Astrocyte of the spinal cord (primary cell): ENCODE results near the gene SCG3.

Experiments used
- DNase-seq: peaks from one replicate; pipeline ENCODE4 v3.0.0; 2011; ENCODE audit warnings: low read depth, low spot score
- H3K4me3 ChIP-seq: 2 replicates; pipeline ENCODE4 v1.5.1; 2011; ENCODE audit warnings: low read depth, mild to moderate bottlenecking, low read length, moderate library complexity
- CTCF ChIP-seq: IDR thresholded peaks from 2 replicates; pipeline ENCODE4 v1.5.1; 2012; ENCODE audit warnings: low read depth, mild to moderate bottlenecking, low read length, inconsistent platforms
- in situ Hi-C: cut with HindIII; loops from 2 replicates; pipeline ENCODE4 v1.10.0; 2017; ENCODE audit warnings: low sequenced_read_pairs

The SCG3 gene

GRCh38 chr15:51669381-51669780, 11.9 kb upstream of the SCG3 start:
- TF ChIP-seq CTCF, result no peak
- no peak overlapping the region for H3K4me3 ChIP-seq
- in situ Hi-C loops, result no loop called here
- no peak for DNase-seq

DNA sequence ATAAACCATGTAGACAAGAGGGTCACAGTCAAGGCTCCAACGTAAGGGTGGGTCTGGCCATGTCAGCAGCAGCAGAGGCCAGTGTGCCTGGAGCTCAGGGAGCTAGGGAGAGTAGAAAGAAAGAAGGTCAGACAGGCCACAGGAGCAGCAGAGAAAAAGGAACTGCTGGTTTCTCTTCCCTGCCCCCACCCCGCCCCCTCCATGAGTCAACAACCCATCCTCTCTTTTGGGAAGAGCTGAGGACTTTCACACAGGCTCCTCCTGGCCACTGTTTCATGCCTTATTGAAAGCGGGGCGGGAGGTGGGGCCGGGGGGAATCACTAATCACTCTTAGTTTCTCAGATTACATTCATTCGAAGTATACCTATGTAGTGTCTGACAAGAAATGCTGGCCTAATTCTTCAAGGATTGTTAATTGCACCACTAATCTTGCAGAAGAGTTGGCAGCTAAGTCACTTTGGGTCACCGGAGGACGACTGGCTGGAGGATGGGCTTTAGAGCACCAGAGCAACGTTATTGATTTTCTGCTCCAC, 9.1 kb upstream of the SCG3 start:
- H3K4me3 ChIP-seq, result no peak overlapping the region
- no peak for DNase-seq
- in situ Hi-C loops, result no loop called here
- TF ChIP-seq CTCF, result no peak

DNA sequence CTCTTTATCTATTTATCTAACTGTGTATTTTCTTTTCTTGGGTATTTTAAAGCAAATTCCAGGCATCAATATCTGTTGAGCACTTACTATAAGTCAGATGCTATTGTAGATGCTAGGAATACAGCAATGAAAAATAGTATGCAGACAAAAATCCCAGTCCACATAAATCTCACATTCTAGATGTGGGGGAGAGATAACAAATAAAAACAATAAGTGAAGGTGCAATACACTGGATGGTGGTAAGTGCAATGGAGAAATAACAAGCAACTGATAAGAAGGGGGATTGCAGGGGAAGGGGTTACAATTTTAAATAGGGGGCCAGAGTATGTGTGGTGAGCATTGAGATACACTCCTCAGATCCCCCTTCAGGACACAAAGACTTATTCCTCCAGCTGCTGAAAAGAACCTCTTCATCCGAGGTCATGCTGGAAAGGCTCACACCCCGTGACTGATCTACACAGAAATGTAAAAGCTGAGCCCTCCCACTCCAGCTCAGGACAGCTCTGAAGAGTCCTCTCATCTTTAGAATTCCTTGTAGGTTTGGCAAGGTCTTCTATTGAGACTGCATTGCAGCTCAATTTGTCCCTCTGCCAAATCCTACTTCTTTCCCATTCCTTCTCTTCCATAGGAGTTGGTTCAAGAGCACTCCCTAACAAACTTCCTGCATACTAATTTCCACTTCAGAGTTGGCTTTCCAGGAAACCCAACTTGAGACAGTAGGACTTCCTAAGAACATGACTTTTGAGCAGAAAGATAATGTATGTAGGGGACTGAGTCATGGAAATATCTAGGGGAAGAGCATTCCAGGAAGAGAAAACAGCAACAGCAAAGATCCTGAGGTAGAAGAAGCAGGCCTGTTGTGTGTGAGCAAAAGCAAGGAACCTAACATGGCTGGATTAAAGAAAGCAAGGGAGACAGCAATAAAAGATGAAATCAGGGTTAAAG, 8.1 kb upstream of the SCG3 start:
- no peak for TF ChIP-seq CTCF
- no peak overlapping the region for H3K4me3 ChIP-seq
- in situ Hi-C loops, result no loop called here
- no peak for DNase-seq

DNA sequence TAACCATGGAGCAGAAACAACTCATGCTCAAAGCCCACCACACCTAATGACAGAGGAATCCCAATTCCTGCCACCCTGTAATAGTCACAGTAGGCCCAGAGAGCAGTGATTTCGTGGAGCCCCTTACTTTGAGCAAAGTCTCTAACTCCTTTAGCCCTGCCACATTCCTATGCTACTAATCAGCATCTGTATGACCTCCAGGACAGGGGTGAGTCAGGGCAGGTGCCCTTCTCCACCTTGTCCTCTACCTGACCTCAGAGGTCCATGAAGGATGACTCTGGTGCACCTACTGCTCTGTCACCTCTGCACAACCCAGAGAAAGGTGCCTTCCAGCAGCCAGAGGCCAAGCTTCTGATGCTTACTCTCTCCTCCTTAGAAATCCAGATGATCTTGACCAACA, 6.1 kb upstream of the SCG3 start:
- no peak for TF ChIP-seq CTCF
- no peak for DNase-seq
- no peak overlapping the region for H3K4me3 ChIP-seq
- in situ Hi-C loops, result no loop called here

DNA sequence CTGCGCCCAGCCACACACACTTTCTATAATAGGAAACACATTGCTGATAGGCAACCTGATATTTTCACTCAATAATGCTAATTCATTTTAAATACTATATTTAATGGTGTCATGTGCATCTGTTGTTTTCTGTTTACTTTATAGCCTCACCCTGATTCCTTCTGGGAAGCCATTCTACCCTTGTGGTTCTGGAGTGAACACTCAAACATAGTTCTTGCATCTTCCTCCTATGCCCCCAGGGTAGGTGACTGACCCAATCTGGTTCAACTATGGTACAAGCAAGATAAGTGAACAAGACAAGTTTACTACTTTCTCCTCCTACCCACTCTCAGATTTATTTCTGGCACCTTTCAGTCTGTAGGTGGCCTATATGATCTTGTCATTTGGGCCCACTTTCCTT, 4.3 kb upstream of the SCG3 start:
- no peak for TF ChIP-seq CTCF
- no peak overlapping the region for H3K4me3 ChIP-seq
- DNase-seq, result no peak
- in situ Hi-C loops, result no loop called here

DNA sequence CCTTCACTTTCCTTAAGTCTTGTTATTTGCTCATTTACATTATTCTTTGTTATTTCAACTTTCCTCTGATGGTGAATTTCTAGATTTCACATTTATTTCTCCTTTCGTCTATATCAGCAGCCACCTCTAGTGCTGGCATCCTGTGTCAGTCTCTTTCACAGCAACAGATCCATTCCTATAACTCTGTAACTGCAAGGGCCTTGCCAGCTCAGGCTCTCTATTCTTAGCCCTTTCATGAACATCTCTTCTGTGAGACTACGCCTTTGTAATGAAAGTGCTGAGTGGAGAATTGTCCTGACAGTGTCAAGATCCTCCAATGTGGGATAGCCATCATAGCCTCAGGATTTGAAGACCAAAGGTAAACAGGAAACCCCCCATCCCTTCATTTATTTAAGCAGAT, 3.9 kb upstream of the SCG3 start:
- DNase-seq, result no peak
- H3K4me3 ChIP-seq, result no peak overlapping the region
- no peak for TF ChIP-seq CTCF
- in situ Hi-C loops, result no loop called here
